GM23248 (cell line): ENCODE measurements around the gene ZNF488.

Experiments used
- EZH2 ChIP-seq: fragments of 200-600 bp; sonication (generic); IDR thresholded peaks from 2 replicates; pipeline ENCODE4 v1.6.1; 2018; ENCODE audit warnings: antibody characterized with exemption, mild to moderate bottlenecking; ENCODE audit not compliant: insufficient read depth, poor library complexity, severe bottlenecking
- EZH2phosphoT487 ChIP-seq: fragments of 200-600 bp; sonication (generic); IDR thresholded peaks from 2 replicates; pipeline ENCODE4 v1.6.1; 2018; ENCODE audit warnings: antibody characterized with exemption, moderate library complexity, mild to moderate bottlenecking, low read depth; ENCODE audit not compliant: insufficient read depth

- no peak for TF ChIP-seq EZH2
- TF ChIP-seq EZH2phosphoT487 = no peak
Measured at GRCh38 chr10:47333532-47333931, 50.6 kb downstream of the ZNF488 start.
